SH-SY5Y (cell line): ENCODE results near the gene MRI1.

Experiments used
- GATA2 ChIP-seq: IDR thresholded peaks from 2 replicates; pipeline ENCODE4 v1.6.1; 2011; ENCODE audit warnings: mild to moderate bottlenecking, low read depth, low read length
- GATA3 ChIP-seq: IDR thresholded peaks from 2 replicates; pipeline ENCODE4 v1.6.1; 2011; ENCODE audit warnings: low read depth, mild to moderate bottlenecking, low read length, moderate library complexity

GRCh38 chr19:13748169-13748828, 16.0 kb upstream of the MRI1 start:
- no peak for TF ChIP-seq GATA2
- TF ChIP-seq GATA3 = no peak
